GM23338 (cell line): Measurements from ENCODE around the gene OR2V2. TPM values are rescaled to one million over a fixed set of nuclear protein-coding genes. Genes with fewer than 3 reads are reported as not detected.

ENCODE experiments used
- ATAC-seq: fragments of 200-7000 bp; cut with Tn5 transposase; 3 replicates; pipeline ENCODE4 v1.9.1; 2020
- DNase-seq: peaks from one replicate; pipeline ENCODE4 v3.0.0-alpha.2; 2015; ENCODE audit warnings: low spot score
- H2AFZ ChIP-seq: fragments of 200-600 bp; sonication (generic); 2 replicates; pipeline ENCODE4 v1.8.0; 2016; ENCODE audit warnings: antibody characterized with exemption, mild to moderate bottlenecking, moderate library complexity
- H3F3A ChIP-seq: fragments of 200-600 bp; sonication (generic); replicated peaks from 2 replicates; pipeline ENCODE4 v1.8.0; 2017; ENCODE audit warnings: antibody characterized with exemption, mixed run types, low read depth
- H3K27ac ChIP-seq: fragments of 200-600 bp; sonication (generic); 2 replicates; pipeline ENCODE4 v1.6.1; 2016; ENCODE audit warnings: low read depth
- H3K27me3 ChIP-seq: fragments of 200-600 bp; sonication (generic); 2 replicates; pipeline ENCODE4 v1.8.0; 2016; ENCODE audit warnings: mild to moderate bottlenecking, mixed run types, moderate library complexity; ENCODE audit not compliant: insufficient read depth
- H3K36me3 ChIP-seq: fragments of 200-600 bp; sonication (generic); 2 replicates; pipeline ENCODE4 v1.8.0; 2016; ENCODE audit warnings: mild to moderate bottlenecking; ENCODE audit not compliant: insufficient read depth
- H3K4me1 ChIP-seq: fragments of 200-600 bp; sonication (generic); 2 replicates; pipeline ENCODE4 v1.8.0; 2016; ENCODE audit warnings: mild to moderate bottlenecking, moderate library complexity; ENCODE audit not compliant: insufficient read depth
- H3K4me2 ChIP-seq: fragments of 200-600 bp; sonication (generic); 2 replicates; pipeline ENCODE4 v1.7.1; 2017; ENCODE audit warnings: mixed run types
- H3K4me3 ChIP-seq: fragments of 200-600 bp; sonication (generic); 2 replicates; pipeline ENCODE4 v1.6.1; 2016; ENCODE audit warnings: mixed run types
- H3K79me2 ChIP-seq: fragments of 200-600 bp; sonication (generic); replicated peaks from 2 replicates; pipeline ENCODE4 v1.8.0; 2017; ENCODE audit warnings: mild to moderate bottlenecking; ENCODE audit not compliant: insufficient read depth
- H3K9me2 ChIP-seq: fragments of 200-600 bp; sonication (generic); 2 replicates; pipeline ENCODE4 v1.8.0; 2017; ENCODE audit not compliant: insufficient read depth
- H4K20me1 ChIP-seq: fragments of 200-600 bp; sonication (generic); replicated peaks from 2 replicates; pipeline ENCODE4 v1.8.0; 2017; ENCODE audit warnings: mild to moderate bottlenecking; ENCODE audit not compliant: insufficient read depth
- H3K27ac Mint-ChIP-seq: 2 replicates; pipeline ENCODE4 v1.8.0; 2020; ENCODE audit warnings: inconsistent platforms, mild to moderate bottlenecking, moderate library complexity, mixed read lengths
- H3K27me3 Mint-ChIP-seq: 3 replicates; pipeline ENCODE4 v1.8.0; 2022; ENCODE audit warnings: low read depth, mild to moderate bottlenecking, moderate library complexity, mixed read lengths, inconsistent platforms; ENCODE audit not compliant: insufficient read depth, poor library complexity
- H3K36me3 Mint-ChIP-seq: 3 replicates; pipeline ENCODE4 v1.8.0; 2021; ENCODE audit warnings: low read depth, mild to moderate bottlenecking, inconsistent platforms, moderate library complexity, mixed read lengths
- H3K4me1 Mint-ChIP-seq: 3 replicates; pipeline ENCODE4 v1.8.0; 2020; ENCODE audit warnings: mild to moderate bottlenecking, inconsistent platforms, mixed read lengths
- H3K4me3 Mint-ChIP-seq: 3 replicates; pipeline ENCODE4 v1.8.0; 2021; ENCODE audit warnings: moderate library complexity, mild to moderate bottlenecking, inconsistent platforms, mixed read lengths
- H3K9me3 Mint-ChIP-seq: 3 replicates; pipeline ENCODE4 v1.8.0; 2020; ENCODE audit warnings: moderate library complexity, mild to moderate bottlenecking, inconsistent platforms, mixed read lengths
- CREB1 ChIP-seq: fragments of 250-450 bp; sonication (Bioruptor Pico); IDR thresholded peaks from 2 replicates; pipeline ENCODE4 v1.5.0; 2020; ENCODE audit warnings: low read depth, mild to moderate bottlenecking, moderate library complexity
- ETS1 ChIP-seq: IDR thresholded peaks from 2 replicates; pipeline ENCODE4 v1.6.1; 2016; ENCODE audit warnings: antibody characterized with exemption
- EZH2 ChIP-seq: fragments of 200-600 bp; sonication (generic); IDR thresholded peaks from one replicate; pipeline ENCODE4 v1.8.0; 2017; ENCODE audit warnings: antibody characterized with exemption, mild to moderate bottlenecking, low read depth; ENCODE audit not compliant: unreplicated experiment
- EZH2phosphoT487 ChIP-seq: fragments of 200-600 bp; sonication (generic); IDR thresholded peaks from one replicate; pipeline ENCODE4 v1.8.1; 2018; ENCODE audit warnings: antibody characterized with exemption; ENCODE audit not compliant: unreplicated experiment
- JUNB ChIP-seq: IDR thresholded peaks from one replicate; pipeline ENCODE4 v1.6.1; 2016; ENCODE audit warnings: antibody characterized with exemption; ENCODE audit not compliant: unreplicated experiment
- NANOG ChIP-seq: IDR thresholded peaks from 2 replicates; pipeline ENCODE4 v1.6.1; 2016; ENCODE audit warnings: antibody characterized with exemption, borderline replicate concordance
- POLR2AphosphoS5 ChIP-seq: IDR thresholded peaks from 2 replicates; pipeline ENCODE4 v1.6.1; 2016; ENCODE audit warnings: antibody characterized with exemption, low read depth
- REST ChIP-seq: IDR thresholded peaks from one replicate; pipeline ENCODE4 v1.6.1; 2018; ENCODE audit warnings: antibody characterized with exemption; ENCODE audit not compliant: unreplicated experiment
- STAT1 ChIP-seq: IDR thresholded peaks from one replicate; pipeline ENCODE4 v1.6.1; 2016; ENCODE audit warnings: antibody characterized with exemption; ENCODE audit not compliant: unreplicated experiment
- ZNF114 ChIP-seq: fragments of 250-450 bp; sonication (Bioruptor Pico); IDR thresholded peaks from 2 replicates; pipeline ENCODE4 v1.5.0; 2020; ENCODE audit warnings: mild to moderate bottlenecking, moderate library complexity
- ZNF331 ChIP-seq: fragments of 250-450 bp; sonication (Bioruptor Pico); IDR thresholded peaks from 2 replicates; pipeline ENCODE4 v1.5.0; 2020; ENCODE audit warnings: low read depth, mild to moderate bottlenecking, moderate library complexity
- ZNF462 ChIP-seq: fragments of 250-450 bp; sonication (Bioruptor Pico); IDR thresholded peaks from 2 replicates; pipeline ENCODE4 v1.5.0; 2020; ENCODE audit warnings: mild to moderate bottlenecking, moderate library complexity
- polyA plus RNA-seq: library from polyadenylated mRNA; unstranded; fragments of >200 nt; fragmentation: Nextera tagmentation; extraction: Ambion mirVana; gene quantifications from 2 replicates; pipeline ENCODE4 v1.2.1, GENCODE V29; 2016
- total RNA-seq: library from RNA; depleted of rRNA; stranded (reverse); fragments of >200 nt; shearing (Covaris generic); gene quantifications from 2 replicates; pipeline ENCODE4 v1.2.3, GENCODE V29; 2014

OR2V2 gene
- total and polyA plus RNA-seq, 2 experiments from 2014 or later: not detected

GRCh38 chr5:181107699-181108098 is 39.7 kb upstream of the OR2V2 start:
- peaks cover 30% of the 10 kb centered on the region for H3K4me1 Mint-ChIP-seq
- no peak overlapping the region for H3K27ac Mint-ChIP-seq
- Histone ChIP-seq H3K4me2 (no peak overlapping the region), H4K20me1 (no peaks in the 10 kb centered on the region), H3F3A (no peaks in the 10 kb centered on the region), H2AFZ (no peak overlapping the region), H3K27ac (no peak overlapping the region), H3K79me2 (no peaks in the 10 kb centered on the region), H3K4me3 (no peak overlapping the region), H3K9me2 (no peaks in the 10 kb centered on the region), H3K36me3 (no peaks in the 10 kb centered on the region), H3K27me3 (peaks cover 37% of the 10 kb centered on the region), H3K4me1 (peaks cover 22% of the 10 kb centered on the region)
- no peak overlapping the region; the same call in 2 of the 3 replicates for H3K4me3 Mint-ChIP-seq
- TF ChIP-seq ETS1 (no peak), REST (no peak), ZNF114 (CRISPR knock-in tag) (no peak), POLR2AphosphoS5 (no peak), ZNF462 (no peak), CREB1 (CRISPR knock-in tag) (no peak), JUNB (no peak), EZH2phosphoT487 (no peak), NANOG (no peak), STAT1 (no peak), ZNF331 (no peak), EZH2 (no peak)
- no peaks in the 10 kb centered on the region for H3K9me3 Mint-ChIP-seq
- ATAC-seq (no peak), DNase-seq (no peak)
- no peaks in the 10 kb centered on the region for H3K36me3 Mint-ChIP-seq
- H3K27me3 Mint-ChIP-seq: peaks cover 30% of the 10 kb centered on the region
